Thoracic aorta (tissue), 2 donors: ENCODE data around the gene UCN. TPM values are rescaled to one million over a fixed set of nuclear protein-coding genes. Genes with fewer than 3 reads are reported as not detected.
A peak's percentile ranks its signal among the peaks of the same experiment; 100 is the strongest.
"Not testable (repeated sequence)": the region's sequence is repeated elsewhere in the genome, so short reads cannot be mapped to it uniquely, and the experiment has no call there.

Experiments
- ATAC-seq: fragments of 150-250 bp; one replicate; pipeline ENCODE4 v1.8.0; 2017; ENCODE audit warnings: low read depth; ENCODE audit not compliant: insufficient number of reproducible peaks, low FRiP score
- DNase-seq: peaks from one replicate; pipeline ENCODE4 v3.0.0-alpha.2; 2020; ENCODE audit warnings: low spot score
- H3K27ac ChIP-seq, 2 donors: fragments of 200-600 bp; sonication (generic); 1 replicate in 1 of 2; 2 replicates in 1 of 2; pipeline ENCODE4 v1.5.1; 2016; ENCODE audit warnings: mild to moderate bottlenecking in 2 of 2, moderate library complexity in 2 of 2
- H3K27me3 ChIP-seq: fragments of 200-600 bp; sonication (generic); replicated peaks from 2 replicates; pipeline ENCODE4 v1.6.0; 2016; ENCODE audit warnings: mild to moderate bottlenecking; ENCODE audit not compliant: insufficient read depth
- H3K36me3 ChIP-seq: fragments of 200-600 bp; sonication (generic); one replicate; pipeline ENCODE4 v1.5.1; 2016
- H3K4me1 ChIP-seq, 2 donors: fragments of 200-600 bp; sonication (generic); 1 replicate in 1 of 2; 2 replicates in 1 of 2; pipeline versions ENCODE4 v1.5.1 to v1.6.0; 2016; ENCODE audit warnings: low read depth in 2 of 2, mild to moderate bottlenecking in 1 of 2; ENCODE audit not compliant: control insufficient read depth in 1 of 2
- H3K4me3 ChIP-seq: fragments of 200-600 bp; sonication (generic); 2 replicates; pipeline ENCODE4 v1.5.1; 2016; ENCODE audit warnings: mild to moderate bottlenecking
- H3K9me3 ChIP-seq: fragments of 200-600 bp; sonication (generic); 2 replicates; pipeline ENCODE4 v1.5.1; 2016
- total RNA-seq, 2 donors: library from RNA; depleted of rRNA; stranded (reverse); fragments of >200 nt; gene quantifications; one replicate each; pipeline versions ENCODE4 v1.1.0 to v1.2.3, GENCODE V29; 2016
- TF ChIP-seq, protein P1 (sequence below): fragments of 200-600 bp; sonication (generic); IDR thresholded peaks from one replicate; pipeline ENCODE4 v1.5.1; 2019; ENCODE audit warnings: antibody characterized with exemption

The UCN gene
- total RNA-seq, 2 donors from 2014 or later, result 1.8 TPM; not detected in 1

DNA sequence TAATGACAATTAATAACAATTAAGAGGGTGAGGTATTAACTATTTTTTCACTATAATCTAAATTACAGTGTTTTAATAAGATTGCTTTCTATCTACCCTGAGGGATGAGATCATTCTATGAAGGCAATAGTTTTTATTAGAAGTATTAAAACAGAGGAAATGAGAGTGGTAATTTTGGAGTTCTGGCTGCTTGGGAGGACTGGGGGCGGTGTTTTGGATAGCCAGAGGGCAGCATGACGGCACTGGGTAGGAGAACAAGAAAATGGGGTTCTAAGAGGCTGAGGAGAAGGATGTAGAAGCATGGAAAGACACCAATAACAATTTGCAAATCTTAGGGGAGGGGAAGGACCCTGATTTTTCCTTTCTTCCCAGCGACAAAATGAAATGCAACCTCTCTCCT lies 38.1 kb downstream of the UCN start:
- peaks cover 0 to under 1% of the 10 kb centered on the region in 2 donors for H3K4me1 ChIP-seq
- H3K27me3 ChIP-seq, result no peaks in the 10 kb centered on the region
- no peak overlapping the region for H3K27ac ChIP-seq
- H3K4me3 ChIP-seq, result no peak overlapping the region
- DNase-seq (no peak), ATAC-seq (no peak)
- no peaks in the 10 kb centered on the region for H3K36me3 ChIP-seq
- TF ChIP-seq, protein P1, sequence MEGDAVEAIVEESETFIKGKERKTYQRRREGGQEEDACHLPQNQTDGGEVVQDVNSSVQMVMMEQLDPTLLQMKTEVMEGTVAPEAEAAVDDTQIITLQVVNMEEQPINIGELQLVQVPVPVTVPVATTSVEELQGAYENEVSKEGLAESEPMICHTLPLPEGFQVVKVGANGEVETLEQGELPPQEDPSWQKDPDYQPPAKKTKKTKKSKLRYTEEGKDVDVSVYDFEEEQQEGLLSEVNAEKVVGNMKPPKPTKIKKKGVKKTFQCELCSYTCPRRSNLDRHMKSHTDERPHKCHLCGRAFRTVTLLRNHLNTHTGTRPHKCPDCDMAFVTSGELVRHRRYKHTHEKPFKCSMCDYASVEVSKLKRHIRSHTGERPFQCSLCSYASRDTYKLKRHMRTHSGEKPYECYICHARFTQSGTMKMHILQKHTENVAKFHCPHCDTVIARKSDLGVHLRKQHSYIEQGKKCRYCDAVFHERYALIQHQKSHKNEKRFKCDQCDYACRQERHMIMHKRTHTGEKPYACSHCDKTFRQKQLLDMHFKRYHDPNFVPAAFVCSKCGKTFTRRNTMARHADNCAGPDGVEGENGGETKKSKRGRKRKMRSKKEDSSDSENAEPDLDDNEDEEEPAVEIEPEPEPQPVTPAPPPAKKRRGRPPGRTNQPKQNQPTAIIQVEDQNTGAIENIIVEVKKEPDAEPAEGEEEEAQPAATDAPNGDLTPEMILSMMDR, result no peak
- no peaks in the 10 kb centered on the region for H3K9me3 ChIP-seq

DNA sequence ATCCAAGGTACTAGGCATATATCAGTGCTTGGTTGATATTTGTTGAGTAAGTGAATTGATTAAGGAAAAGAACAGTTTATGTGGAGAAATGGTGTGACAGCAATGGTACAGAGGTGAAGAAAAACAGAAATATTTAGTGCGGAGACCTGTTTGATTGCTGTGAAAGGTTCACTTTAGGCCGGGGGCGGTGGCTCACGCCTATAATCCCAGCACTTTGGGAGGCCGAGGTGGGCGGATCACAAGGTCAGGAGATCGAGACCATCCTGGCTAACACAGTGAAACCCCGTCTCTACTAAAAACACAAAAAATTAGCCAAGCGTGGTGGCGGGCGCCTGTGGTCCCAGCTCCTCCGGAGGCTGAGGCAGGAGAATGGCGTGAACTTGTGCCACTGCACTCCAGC lies 39.9 kb downstream of the UCN start:
- Histone ChIP-seq H3K27me3 (peaks cover 11% of the 10 kb centered on the region), H3K4me1 (peaks cover 11 to 19% of the 10 kb centered on the region in 2 donors)
- ATAC-seq, H3K27ac ChIP-seq, H3K9me3 ChIP-seq, H3K36me3 ChIP-seq, H3K4me3 ChIP-seq, DNase-seq: not testable (repeated sequence)

DNA sequence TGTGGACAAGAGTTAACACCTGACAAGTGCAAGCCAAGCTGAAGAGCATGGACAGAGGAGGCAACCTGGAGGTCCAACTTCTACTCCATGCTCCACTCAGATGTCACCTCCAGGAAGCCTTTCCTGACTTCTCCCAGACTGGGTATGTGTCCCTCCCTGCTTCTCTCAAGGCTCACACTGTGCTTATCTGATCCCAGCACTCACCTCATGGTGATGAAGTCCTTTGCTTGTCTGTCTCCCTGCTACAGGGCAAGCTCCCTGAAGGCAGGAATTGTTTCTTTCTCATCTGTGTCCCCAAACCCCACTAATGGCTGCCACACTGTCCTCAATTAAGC lies 42.7 kb downstream of the UCN start:
- H3K4me3 ChIP-seq, result no peak overlapping the region
- ATAC-seq, result no peak
- H3K9me3 ChIP-seq, result no peaks in the 10 kb centered on the region
- no peak overlapping the region for H3K27ac ChIP-seq
- no peak for DNase-seq
- peaks cover 13% of the 10 kb centered on the region for H3K27me3 ChIP-seq
- TF ChIP-seq, protein P1, result no peak
- no peaks in the 10 kb centered on the region for H3K36me3 ChIP-seq
- peaks cover 11 to 38% of the 10 kb centered on the region in 2 donors for H3K4me1 ChIP-seq

DNA sequence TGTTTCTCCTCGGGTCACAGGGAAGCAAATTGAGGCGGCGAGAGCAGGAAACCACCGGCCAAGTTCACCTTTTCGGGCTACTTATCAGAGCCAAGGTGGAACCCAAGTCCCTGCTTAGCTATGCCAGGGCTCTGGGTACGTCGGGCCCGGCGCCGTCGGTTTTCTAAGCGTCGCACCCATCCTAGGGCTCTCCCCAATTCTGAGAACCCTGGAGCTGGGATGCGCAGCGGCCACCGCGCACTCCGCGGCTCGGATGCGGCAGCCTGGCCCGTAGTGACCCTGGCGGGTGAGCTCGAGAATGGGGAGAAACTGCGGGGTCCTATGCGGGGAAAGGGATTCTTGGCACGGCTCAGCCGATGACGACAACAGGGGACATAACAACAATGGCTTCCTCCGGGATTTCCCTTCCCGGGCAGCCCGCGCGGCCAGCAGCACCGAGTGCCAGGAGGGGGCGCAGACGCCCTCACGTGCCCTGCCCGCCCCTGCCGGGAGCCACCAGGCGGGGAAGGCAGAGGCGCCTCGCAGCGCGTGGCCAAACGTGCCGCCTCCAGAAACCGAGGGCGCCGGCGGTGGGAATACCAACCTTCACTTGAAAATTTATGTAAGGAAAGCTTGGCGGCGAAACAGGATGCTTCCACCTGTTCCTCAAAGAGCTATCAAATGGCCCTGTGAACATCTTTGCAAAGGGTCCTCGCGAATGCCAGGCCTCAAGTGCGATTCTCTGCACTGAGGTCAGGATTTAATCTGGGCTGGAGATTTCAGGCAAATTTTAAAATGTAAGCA lies 43.3 kb downstream of the UCN start:
- H3K36me3 ChIP-seq, result no peaks in the 10 kb centered on the region
- H3K4me3 ChIP-seq, result peak overlapping the region; percentile 71
- H3K27ac ChIP-seq, result no peak overlapping the region
- H3K9me3 ChIP-seq, result no peaks in the 10 kb centered on the region
- peaks cover 11 to 38% of the 10 kb centered on the region in 2 donors for H3K4me1 ChIP-seq
- DNase-seq (no peak), ATAC-seq (no peak)
- TF ChIP-seq, protein P1, result peak; percentile 43
- H3K27me3 ChIP-seq, result peaks cover 13% of the 10 kb centered on the region

DNA sequence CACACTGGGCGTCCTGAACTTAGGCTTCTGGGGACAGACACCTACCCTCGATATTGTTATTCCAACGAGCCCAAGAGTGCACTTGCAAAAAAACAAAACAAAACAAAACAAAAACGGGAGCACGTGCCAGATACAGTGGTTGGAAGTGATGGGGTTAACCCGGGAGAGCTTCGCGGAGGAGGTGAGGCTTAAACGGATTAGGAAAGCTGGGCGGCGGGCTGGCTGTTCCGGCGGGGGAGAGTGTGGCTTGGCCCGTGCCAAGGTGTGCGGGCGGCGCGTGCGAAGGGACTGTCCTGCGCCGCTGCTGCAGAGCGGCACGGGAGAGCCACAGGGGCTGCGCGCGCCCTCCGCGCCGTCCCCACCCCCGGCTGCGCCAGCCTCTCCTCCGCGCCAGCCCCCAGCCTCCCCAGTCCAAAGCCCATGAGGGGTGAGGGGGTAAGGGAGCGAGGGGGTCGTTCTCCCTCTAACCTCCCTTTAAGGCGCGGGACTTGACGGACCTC lies 43.9 kb downstream of the UCN start:
- H3K4me3 ChIP-seq, result peak overlapping the region; percentile 71
- no peaks in the 10 kb centered on the region for H3K36me3 ChIP-seq
- TF ChIP-seq, protein P1, result no peak
- H3K27me3 ChIP-seq, result peaks cover 13% of the 10 kb centered on the region
- DNase-seq (no peak), ATAC-seq (no peak)
- peaks cover 11 to 38% of the 10 kb centered on the region in 2 donors for H3K4me1 ChIP-seq
- no peak overlapping the region for H3K27ac ChIP-seq
- H3K9me3 ChIP-seq, result no peaks in the 10 kb centered on the region
